ENCODE measurements around the gene ACBD4. TPM values are rescaled to one million over a fixed set of nuclear protein-coding genes. Genes with fewer than 3 reads are reported as not detected.

Gene ACBD4
- total and polyA plus RNA-seq, 2 of the 13 experiments (the other 11 are each of a cell fraction or from before 2014, with no cell fraction given): 16.1 to 26.9 TPM

DNA sequence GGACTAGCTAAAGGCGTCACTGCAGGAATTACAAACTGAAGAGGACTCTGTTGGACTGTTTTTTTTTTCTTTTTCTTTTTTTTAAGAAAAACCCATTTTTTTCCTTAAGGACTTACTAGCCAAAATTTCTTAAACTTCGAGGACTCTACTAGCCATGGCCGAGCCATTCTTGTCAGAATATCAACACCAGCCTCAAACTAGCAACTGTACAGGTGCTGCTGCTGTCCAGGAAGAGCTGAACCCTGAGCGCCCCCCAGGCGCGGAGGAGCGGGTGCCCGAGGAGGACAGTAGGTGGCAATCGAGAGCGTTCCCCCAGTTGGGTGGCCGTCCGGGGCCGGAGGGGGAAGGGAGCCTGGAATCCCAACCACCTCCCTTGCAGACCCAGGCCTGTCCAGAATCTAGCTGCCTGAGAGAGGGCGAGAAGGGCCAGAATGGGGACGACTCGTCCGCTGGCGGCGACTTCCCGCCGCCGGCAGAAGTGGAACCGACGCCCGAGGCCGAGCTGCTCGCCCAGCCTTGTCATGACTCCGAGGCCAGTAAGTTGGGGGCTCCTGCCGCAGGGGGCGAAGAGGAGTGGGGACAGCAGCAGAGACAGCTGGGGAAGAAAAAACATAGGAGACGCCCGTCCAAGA lies 13.7 kb downstream of the ACBD4 start (continued):
- TF ChIP-seq ZBTB1 (CRISPR knock-in tag; IDR thresholded peaks at IDR 0.05; ENCODE audit: borderline replicate concordance) (no peak), ZNF629 (CRISPR knock-in tag; conservative IDR thresholded peaks at IDR 0.05) (0 out of 2 replicates have a peak, but pooled peaks have one; percentile 9), ZNF530 (CRISPR knock-in tag; IDR thresholded peaks at IDR 0.05; ENCODE audit: low read depth) (no peak), TOE1 (CRISPR knock-in tag; IDR thresholded peaks at IDR 0.05) (peak; percentile 52; the same call in 1 of the 2 replicates), ARNT (IDR thresholded peaks at IDR 0.05) (no peak), ZNF30 (CRISPR knock-in tag; IDR thresholded peaks at IDR 0.05) (no peak), ZNF773 (CRISPR knock-in tag; IDR thresholded peaks at IDR 0.05; ENCODE audit: borderline replicate concordance) (0 out of 2 replicates have a peak, but pooled peaks have one; percentile 61), NFYB (CRISPR knock-in tag; IDR thresholded peaks at IDR 0.05) (no peak), ZSCAN25 (CRISPR knock-in tag; IDR thresholded peaks at IDR 0.05) (no peak), FOXA3 (CRISPR knock-in tag; IDR thresholded peaks at IDR 0.05) (peak; percentile 33; the same call in 1 of the 2 replicates), ETV6 (CRISPR knock-in tag; conservative IDR thresholded peaks at IDR 0.05) (peak; percentile 48; the same call in 1 of the 2 replicates), ZNF737 (CRISPR knock-in tag; IDR thresholded peaks at IDR 0.05; ENCODE audit: borderline replicate concordance) (no peak), HMG20A (CRISPR knock-in tag; IDR thresholded peaks at IDR 0.05; ENCODE audit: borderline replicate concordance) (no peak), ZNF292 (CRISPR knock-in tag; IDR thresholded peaks at IDR 0.05; ENCODE audit: borderline replicate concordance, low read depth) (no peak), IRX3 (CRISPR knock-in tag; IDR thresholded peaks at IDR 0.05; ENCODE audit: borderline replicate concordance, low read depth) (peak; percentile 65; the same call in 1 of the 2 replicates)
- TF ChIP-seq, protein P1, sequence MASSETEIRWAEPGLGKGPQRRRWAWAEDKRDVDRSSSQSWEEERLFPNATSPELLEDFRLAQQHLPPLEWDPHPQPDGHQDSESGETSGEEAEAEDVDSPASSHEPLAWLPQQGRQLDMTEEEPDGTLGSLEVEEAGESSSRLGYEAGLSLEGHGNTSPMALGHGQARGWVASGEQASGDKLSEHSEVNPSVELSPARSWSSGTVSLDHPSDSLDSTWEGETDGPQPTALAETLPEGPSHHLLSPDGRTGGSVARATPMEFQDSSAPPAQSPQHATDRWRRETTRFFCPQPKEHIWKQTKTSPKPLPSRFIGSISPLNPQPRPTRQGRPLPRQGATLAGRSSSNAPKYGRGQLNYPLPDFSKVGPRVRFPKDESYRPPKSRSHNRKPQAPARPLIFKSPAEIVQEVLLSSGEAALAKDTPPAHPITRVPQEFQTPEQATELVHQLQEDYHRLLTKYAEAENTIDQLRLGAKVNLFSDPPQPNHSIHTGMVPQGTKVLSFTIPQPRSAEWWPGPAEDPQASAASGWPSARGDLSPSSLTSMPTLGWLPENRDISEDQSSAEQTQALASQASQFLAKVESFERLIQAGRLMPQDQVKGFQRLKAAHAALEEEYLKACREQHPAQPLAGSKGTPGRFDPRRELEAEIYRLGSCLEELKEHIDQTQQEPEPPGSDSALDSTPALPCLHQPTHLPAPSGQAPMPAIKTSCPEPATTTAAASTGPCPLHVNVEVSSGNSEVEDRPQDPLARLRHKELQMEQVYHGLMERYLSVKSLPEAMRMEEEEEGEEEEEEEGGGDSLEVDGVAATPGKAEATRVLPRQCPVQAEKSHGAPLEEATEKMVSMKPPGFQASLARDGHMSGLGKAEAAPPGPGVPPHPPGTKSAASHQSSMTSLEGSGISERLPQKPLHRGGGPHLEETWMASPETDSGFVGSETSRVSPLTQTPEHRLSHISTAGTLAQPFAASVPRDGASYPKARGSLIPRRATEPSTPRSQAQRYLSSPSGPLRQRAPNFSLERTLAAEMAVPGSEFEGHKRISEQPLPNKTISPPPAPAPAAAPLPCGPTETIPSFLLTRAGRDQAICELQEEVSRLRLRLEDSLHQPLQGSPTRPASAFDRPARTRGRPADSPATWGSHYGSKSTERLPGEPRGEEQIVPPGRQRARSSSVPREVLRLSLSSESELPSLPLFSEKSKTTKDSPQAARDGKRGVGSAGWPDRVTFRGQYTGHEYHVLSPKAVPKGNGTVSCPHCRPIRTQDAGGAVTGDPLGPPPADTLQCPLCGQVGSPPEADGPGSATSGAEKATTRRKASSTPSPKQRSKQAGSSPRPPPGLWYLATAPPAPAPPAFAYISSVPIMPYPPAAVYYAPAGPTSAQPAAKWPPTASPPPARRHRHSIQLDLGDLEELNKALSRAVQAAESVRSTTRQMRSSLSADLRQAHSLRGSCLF (CRISPR knock-in tag; IDR thresholded peaks at IDR 0.05; ENCODE audit: borderline replicate concordance): no peak
- TF ChIP-seq, protein P2, sequence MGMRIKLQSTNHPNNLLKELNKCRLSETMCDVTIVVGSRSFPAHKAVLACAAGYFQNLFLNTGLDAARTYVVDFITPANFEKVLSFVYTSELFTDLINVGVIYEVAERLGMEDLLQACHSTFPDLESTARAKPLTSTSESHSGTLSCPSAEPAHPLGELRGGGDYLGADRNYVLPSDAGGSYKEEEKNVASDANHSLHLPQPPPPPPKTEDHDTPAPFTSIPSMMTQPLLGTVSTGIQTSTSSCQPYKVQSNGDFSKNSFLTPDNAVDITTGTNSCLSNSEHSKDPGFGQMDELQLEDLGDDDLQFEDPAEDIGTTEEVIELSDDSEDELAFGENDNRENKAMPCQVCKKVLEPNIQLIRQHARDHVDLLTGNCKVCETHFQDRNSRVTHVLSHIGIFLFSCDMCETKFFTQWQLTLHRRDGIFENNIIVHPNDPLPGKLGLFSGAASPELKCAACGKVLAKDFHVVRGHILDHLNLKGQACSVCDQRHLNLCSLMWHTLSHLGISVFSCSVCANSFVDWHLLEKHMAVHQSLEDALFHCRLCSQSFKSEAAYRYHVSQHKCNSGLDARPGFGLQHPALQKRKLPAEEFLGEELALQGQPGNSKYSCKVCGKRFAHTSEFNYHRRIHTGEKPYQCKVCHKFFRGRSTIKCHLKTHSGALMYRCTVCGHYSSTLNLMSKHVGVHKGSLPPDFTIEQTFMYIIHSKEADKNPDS (CRISPR knock-in tag; IDR thresholded peaks at IDR 0.05): no peak
- TF ChIP-seq, protein P3, sequence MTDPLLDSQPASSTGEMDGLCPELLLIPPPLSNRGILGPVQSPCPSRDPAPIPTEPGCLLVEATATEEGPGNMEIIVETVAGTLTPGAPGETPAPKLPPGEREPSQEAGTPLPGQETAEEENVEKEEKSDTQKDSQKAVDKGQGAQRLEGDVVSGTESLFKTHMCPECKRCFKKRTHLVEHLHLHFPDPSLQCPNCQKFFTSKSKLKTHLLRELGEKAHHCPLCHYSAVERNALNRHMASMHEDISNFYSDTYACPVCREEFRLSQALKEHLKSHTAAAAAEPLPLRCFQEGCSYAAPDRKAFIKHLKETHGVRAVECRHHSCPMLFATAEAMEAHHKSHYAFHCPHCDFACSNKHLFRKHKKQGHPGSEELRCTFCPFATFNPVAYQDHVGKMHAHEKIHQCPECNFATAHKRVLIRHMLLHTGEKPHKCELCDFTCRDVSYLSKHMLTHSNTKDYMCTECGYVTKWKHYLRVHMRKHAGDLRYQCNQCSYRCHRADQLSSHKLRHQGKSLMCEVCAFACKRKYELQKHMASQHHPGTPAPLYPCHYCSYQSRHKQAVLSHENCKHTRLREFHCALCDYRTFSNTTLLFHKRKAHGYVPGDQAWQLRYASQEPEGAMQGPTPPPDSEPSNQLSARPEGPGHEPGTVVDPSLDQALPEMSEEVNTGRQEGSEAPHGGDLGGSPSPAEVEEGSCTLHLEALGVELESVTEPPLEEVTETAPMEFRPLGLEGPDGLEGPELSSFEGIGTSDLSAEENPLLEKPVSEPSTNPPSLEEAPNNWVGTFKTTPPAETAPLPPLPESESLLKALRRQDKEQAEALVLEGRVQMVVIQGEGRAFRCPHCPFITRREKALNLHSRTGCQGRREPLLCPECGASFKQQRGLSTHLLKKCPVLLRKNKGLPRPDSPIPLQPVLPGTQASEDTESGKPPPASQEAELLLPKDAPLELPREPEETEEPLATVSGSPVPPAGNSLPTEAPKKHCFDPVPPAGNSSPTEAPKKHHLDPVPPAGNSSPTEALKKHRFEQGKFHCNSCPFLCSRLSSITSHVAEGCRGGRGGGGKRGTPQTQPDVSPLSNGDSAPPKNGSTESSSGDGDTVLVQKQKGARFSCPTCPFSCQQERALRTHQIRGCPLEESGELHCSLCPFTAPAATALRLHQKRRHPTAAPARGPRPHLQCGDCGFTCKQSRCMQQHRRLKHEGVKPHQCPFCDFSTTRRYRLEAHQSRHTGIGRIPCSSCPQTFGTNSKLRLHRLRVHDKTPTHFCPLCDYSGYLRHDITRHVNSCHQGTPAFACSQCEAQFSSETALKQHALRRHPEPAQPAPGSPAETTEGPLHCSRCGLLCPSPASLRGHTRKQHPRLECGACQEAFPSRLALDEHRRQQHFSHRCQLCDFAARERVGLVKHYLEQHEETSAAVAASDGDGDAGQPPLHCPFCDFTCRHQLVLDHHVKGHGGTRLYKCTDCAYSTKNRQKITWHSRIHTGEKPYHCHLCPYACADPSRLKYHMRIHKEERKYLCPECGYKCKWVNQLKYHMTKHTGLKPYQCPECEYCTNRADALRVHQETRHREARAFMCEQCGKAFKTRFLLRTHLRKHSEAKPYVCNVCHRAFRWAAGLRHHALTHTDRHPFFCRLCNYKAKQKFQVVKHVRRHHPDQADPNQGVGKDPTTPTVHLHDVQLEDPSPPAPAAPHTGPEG (CRISPR knock-in tag; IDR thresholded peaks at IDR 0.05): no peak
